GM19099 (cell line): ENCODE results near the gene EDRF1.

Experiments
- POLR2A ChIP-seq: IDR thresholded peaks from 3 replicates; pipeline ENCODE4 v1.6.1; 2011; ENCODE audit warnings: low read depth; ENCODE audit not compliant: insufficient read length; ENCODE audit errors: extremely low read depth

EDRF1 gene

DNA sequence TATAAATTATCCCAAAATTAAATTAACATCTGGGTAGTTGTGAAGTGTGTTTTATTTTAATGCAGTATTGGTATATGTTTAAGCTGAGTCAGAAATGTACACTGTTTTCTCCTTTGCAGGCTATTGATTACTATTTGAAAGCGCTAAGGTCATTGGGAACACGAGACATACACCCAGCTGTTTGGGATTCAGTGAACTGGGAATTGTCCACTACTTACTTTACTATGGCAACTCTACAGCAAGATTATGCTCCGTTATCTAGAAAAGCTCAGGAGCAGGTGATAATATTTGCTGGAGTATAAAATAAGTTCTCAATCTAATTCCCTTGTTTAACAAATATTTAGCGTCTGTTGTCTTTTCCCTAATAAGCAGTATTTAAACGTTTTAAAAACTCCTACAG lies 27.9 kb downstream of the EDRF1 start:
- no peak for TF ChIP-seq POLR2A

DNA sequence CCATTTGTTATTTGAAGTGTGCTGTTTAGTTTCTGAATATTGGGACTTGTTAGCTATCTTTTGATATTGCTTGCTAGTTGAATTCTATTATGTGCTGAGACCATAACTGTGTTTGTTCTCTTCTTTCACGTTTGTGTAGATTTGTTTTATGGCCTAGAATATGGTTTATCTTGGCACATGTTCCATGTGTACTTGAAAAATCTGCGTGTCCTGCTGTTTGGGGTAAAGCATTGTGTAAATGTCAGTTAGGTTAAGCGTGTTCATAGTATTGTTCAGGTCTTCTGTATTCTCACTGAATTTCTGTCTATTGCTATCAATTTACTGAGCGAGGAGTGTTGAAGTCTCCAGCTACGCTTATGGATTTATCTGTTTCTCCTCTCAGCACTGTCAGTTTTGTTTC lies 36.7 kb downstream of the EDRF1 start:
- no peak for TF ChIP-seq POLR2A

DNA sequence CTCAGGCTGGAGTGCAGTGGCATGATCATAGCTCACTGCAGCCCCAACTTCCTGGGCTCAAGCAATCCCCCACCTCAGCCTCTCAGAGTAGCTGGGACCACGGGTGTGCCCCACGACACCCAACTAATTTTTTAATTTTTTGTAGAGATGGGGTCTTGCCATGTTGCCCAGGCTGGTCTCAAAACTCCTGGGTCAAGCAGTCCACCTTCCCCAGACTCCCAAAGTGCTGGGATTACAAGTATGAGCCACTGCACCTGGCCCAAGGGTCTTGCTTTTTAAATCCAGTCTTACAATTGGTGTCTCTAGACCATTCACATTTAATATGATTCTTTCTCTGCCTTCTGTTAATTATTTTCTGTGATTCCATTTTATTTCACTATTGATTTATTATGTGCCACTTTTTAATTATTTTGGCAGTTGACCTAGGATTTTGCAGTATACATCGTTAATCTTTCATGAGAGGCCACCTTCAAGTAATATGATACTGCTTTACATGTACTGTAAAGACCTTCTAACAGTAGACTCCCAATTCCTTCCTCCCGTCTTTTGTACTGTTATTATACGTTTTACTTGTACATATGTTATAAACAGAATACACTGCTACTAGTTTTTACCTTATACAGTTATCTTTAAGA lies 37.5 kb downstream of the EDRF1 start:
- TF ChIP-seq POLR2A = no peak

DNA sequence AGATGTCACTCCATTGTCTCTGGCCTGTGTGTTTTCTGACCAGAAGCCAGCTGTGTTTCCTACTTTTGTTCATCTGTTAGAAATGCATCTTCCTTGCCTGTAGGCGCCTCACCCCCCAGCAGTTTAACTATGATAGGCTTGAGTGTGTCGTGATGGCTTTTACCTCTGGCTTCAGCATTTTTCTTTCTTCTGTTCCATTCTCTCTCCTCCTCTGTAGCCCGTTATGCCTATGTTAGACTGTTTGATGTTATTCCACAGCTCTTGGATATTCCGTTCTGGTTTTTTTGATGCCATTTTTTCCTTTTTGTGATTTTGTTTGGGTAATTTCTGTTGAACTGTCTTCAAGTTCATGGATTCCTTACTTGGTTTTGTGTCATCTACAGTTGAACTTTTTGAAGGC lies 38.2 kb downstream of the EDRF1 start:
- TF ChIP-seq POLR2A = no peak

DNA sequence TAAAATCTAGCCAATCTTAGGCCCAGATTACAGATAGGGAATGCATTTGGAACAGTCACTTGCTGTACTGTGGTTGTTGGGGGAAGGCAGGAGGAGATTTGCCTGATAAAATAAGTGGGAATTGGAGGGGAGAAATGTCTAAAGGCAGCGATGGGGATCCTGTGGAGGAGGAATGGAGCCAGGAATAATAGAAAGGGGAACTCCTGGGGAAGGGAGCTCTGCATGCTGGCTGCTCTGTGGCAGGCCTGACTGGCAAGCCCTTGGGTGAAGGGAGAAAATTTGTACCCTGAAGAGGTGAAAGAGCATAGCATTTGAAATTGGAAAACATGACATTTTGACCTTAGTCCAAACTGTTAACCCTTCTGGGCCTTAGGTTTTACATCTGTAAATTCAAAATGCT lies 42.5 kb downstream of the EDRF1 start:
- TF ChIP-seq POLR2A = no peak

DNA sequence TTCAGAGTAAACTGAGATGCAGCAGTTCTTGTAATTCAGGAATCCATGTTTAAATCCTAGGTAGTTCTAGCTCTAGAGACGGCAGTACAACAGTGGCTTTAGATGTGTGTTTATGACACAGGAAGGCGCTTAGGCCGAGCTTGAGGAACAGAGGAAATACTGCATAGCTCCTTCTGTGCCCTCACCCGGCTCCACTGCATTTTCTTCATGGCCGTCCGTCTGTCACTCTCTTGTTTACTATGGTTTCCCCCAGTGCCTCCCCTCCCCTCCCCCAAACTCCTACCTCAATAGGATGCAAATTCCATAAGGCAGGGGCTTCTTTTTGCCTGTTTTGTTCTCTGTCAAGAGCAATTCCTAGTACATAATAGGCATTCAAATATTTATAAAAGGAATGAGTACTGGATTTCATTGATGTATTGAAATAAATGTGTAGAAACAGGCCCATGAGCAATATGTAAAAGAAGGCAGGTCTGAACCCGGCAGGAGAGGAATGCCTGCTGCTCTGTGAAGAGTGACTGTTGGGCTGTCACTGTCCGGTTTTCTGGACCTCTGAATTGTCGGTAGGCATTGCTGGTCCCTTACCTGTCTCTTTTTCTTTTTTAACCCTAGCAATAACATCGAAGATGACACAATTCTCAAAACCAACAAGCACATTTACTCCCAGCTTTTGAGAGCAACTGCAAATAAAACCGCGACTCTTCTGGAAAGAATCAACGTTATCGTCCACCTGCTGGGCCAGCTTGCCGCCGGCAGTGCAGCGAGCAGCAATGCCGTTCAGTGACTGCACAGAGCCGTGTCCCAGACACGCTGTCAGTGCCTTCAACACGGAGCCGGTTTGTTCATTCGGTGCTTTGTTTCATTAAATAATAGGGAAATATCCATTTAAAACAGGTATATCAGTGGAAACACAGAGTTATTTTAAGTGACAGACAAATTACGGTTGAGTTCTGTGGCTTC lies 43.5 kb downstream of the EDRF1 start:
- no peak for TF ChIP-seq POLR2A

DNA sequence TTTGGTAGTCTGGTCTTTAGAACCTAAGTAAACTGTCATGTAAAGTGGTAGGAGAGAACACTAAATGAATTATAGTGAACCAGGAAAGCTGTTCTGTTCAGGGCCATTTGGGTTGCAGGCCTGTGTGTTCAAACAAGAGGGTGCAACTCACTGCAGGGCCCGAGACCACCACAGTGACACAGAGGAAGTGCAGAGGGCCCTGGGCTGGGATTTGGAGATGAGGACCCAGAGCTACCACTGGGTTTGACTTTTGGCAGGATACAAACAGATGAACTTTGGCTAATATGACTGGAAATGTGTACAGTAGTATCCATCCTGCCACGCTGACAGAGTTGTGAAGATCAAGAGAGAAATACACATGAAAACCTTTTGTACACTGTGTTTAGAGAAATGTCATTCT lies 46.3 kb downstream of the EDRF1 start:
- no peak for TF ChIP-seq POLR2A

DNA sequence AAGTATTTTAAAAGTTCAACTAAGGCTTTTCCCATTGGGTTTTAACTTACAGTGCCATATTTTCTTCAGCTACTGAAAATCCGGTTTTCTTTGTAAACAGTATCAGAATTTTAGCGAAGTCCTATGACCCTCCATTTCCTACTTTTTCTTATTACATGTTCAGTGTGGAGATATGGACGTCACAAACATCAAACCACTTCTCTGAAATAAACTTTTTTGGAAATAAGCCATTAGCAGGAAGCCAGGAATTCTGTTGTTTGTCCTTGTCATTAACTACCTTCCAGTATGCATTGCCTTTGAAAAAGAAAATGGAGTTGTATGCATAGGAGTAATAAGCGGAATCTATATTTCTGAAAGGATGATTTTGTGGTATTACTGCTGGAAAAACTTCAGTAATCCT lies 47.0 kb downstream of the EDRF1 start:
- no peak for TF ChIP-seq POLR2A

DNA sequence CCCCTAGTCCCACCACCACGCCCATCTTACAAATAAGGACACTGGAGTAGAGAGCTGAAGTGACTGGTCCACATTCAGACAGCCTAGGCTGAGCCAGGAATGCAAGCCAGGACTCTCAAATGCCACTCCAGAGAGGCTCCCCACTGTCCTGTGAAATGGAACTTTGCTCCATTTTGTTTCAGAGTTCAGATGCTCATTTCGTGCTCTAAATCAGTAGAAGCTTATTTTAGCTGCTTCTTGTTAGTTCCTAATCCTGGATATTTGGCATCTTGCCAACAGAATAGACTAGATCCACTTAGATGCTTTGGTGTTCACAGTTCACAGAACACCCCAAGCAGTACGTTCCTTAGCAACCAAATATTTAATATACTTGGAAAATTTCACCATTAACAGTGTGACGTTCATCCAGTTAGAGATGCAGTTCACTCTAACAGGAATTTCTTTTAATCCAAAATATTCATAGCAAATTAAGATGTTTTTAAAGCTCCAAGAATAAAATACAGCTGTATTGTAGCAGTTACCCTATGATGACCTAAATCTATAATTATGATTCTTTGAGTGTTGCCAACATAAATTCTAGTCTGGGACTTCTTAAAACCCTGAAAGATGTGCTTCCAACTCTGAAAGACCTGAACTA lies 48.8 kb downstream of the EDRF1 start:
- no peak for TF ChIP-seq POLR2A

DNA sequence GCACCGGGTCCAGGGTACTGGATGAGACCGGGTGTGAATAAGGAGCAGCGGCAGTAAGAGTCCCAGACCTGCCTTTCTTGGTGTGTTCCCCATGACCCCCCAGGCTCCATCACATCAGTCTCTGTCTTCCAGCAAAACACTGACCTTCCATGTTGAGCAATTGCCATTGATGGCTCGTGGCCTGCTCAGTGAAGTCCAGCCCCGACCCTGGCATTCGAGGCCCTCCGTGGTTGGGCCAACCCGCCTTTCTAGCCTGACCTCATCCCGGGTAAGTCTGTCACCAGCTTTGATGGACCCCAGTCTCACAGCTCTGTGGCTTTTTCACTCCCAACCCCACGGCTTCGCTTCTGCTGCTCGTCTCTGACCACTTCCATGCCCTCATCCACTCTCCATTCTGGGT lies 49.7 kb downstream of the EDRF1 start:
- peak; percentile 25 for TF ChIP-seq POLR2A

DNA sequence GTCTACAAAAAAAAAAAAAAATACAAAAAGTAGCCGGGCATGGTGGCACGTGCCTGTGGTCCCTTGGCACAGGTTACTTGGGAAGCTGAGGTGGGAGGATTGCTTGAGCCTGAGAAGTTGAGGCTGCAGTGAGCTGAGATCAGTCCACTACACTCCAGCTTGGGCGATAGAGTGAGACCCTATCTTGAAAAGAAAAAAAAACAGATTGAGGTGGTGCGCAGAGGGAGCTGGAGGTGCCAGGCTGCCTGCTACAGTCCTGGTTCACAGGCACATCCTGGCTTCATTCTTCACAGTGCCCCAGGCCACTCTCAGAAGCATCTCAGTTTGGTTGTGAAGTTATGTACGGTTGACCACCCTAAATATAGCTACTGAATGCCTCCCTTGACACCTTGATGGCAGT lies 51.3 kb downstream of the EDRF1 start:
- TF ChIP-seq POLR2A = no peak

DNA sequence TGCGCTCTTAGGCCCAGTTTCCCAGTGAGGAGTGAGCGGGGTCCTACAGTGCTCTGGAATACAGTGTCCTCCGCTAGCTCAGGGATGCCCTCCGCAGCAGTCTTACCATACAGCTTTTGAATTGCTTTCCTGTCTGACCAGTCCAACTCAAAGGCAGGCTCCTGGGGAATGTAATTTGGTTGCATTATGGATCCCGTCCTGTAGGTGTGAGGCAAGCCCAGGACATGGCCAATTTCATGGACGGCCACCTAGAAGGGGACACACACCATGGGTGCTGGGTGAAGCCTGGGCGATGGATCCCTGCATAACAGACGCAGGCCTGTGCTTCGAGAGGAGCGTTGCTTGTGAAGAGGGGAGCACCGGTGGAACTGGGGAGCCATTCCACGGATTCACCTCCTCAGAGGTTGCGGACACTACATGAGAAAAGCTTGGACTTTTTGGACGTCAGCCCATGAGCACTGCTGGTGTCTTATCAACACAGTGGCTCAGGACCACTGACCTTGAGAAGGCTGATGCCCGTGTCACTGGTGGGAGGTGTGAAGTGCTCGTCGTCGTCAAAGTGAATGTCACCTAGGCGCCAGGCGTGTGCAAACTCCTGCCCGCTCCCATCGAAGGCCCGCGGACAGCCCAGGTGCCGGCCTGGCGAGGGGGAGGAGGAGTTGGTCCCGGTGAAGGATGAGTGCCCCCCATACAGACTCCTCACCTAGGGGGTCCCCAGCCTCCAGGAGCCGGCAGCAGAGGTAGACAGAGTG lies 52.8 kb downstream of the EDRF1 start:
- TF ChIP-seq POLR2A = no peak

DNA sequence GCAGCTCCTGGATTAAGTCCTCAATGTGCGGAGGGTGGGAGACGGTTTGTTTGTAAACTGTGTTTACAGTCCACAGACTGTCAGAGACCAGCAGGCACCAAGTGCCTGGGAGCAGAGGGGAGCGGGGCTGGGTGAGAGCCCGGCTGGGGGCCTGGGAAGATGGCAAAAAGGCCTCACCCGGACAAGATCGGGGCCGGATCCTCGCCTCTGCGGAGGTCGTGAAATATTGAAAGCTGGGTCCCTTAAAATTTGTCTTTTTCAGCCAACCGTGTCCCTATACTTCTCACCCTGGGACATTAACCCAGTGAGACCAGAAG lies 53.3 kb downstream of the EDRF1 start:
- no peak for TF ChIP-seq POLR2A

DNA sequence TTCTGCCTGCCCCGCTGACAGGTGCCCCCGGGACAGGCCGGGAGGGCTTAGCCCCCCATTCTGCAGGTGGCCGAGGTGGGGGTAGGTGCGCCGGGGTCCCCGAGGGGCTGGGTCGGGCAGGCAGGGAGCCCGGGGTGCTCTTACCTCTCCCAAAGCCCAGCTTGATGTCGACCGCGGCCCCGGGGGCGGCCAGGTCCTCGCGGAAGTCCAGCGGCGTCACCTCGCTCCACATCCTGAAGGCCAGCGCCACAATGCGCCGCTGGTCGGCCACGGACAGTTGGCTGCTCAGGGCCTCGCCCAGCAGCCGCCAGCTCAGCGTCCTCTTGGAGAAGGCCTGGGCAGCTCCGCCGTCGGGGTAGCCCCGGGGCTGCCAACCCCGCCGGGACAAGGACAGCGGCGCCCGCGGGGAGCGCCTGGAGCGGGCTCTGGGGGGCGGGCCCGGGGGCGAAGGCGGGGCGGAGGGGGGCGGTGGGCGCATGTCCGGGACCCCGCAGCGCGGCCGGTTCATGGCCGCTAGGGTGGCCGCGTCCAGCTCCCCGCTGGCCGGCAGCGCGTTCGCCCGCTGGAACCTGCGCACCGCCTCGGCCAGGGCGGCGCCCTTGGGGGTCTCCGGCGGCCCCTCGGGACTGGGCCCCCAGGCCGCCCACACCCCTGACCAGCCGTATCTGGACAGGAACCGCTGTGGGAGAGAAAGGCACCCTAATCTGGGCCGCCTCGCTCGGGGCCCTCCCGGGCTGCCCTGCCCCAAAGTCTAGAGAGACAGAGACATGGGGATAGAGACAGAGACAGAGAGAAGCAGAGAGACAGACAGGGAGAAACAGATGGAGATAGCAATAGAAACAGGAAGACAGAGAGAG lies 54.4 kb downstream of the EDRF1 start:
- no peak for TF ChIP-seq POLR2A
